H1 (cell line): ENCODE data around the gene HARS1.

Source experiments
- RXRA ChIP-seq: IDR thresholded peaks from 2 replicates; pipeline ENCODE4 v1.6.1; 2011; ENCODE audit warnings: low read depth, mild to moderate bottlenecking, low read length, moderate library complexity; ENCODE audit not compliant: insufficient read depth
- SIRT6 ChIP-seq: IDR thresholded peaks from one replicate; pipeline ENCODE4 v1.7.1; 2012; ENCODE audit warnings: low read length, inconsistent platforms
- YY1 ChIP-seq: IDR thresholded peaks from 2 replicates; pipeline ENCODE4 v1.6.1; 2011; ENCODE audit warnings: low read depth, mild to moderate bottlenecking, low read length
- TF ChIP-seq, protein P1 (sequence below): IDR thresholded peaks from 2 replicates; pipeline ENCODE4 v1.6.1; 2012; ENCODE audit warnings: low read length, inconsistent platforms

DNA sequence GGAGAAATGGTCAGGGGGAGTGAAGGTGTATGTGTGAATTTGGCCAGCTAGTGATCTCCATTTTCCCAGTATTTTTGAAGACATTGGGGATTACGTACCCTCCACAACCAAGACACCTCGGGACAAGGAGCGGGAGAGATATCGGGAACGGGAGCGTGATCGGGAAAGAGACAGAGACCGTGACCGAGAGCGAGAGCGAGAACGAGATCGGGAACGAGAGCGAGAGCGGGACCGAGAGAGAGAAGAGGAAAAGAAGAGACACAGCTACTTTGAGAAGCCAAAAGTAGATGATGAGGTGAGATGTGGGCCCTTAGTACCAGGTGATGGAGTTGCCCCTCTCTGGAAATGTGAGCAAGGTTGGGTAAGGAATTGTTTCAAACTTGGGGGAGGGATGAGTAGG, 32.3 kb downstream of the HARS1 start:
- TF ChIP-seq, protein P1, sequence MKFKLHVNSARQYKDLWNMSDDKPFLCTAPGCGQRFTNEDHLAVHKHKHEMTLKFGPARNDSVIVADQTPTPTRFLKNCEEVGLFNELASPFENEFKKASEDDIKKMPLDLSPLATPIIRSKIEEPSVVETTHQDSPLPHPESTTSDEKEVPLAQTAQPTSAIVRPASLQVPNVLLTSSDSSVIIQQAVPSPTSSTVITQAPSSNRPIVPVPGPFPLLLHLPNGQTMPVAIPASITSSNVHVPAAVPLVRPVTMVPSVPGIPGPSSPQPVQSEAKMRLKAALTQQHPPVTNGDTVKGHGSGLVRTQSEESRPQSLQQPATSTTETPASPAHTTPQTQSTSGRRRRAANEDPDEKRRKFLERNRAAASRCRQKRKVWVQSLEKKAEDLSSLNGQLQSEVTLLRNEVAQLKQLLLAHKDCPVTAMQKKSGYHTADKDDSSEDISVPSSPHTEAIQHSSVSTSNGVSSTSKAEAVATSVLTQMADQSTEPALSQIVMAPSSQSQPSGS = no peak
- TF ChIP-seq RXRA (no peak), SIRT6 (no peak), YY1 (no peak)
